ENCODE measurements around the gene TCIRG1.

TCIRG1 gene

GRCh38 chr11:68016904-68017817, 21.7 kb upstream of the TCIRG1 start:
- DNase-seq (ENCODE audit: low read depth), result no peak

DNA sequence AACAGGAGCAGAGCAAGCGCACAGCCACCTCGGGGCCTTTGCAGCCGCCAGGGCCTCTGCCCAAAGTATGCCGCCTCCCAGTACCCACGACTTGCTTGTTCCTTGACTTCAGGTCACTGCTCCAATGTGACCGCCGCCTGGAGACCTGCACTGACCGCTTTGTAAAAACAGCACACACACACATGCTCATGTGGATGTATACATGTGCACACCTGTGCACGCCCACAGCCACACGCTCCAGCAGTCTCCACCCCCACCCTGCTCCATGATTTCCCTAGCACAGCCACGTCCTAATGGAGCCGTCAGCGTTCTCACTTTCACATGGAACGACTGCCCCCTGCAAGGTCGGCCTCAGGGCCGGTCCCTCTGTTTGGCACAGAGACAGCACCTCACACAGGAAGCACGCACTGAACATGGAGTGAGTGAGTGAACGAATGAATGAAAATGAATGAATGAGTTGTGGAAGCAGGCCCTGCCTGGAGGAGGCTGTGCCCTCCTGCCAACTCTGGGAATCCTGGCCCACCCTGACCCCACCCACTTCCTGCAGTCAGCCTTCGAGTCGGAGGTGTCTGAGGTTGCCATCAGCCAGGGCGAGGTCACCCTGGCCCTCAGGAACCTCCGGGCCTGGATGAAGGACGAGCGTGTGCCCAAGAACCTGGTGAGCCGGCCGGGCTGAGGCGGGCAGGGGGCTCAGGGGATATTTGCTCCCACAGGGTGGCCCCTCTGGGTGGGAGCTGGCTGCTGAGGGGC, 20.7 kb upstream of the TCIRG1 start:
- DNase-seq (ENCODE audit: low read depth), result no peak

DNA sequence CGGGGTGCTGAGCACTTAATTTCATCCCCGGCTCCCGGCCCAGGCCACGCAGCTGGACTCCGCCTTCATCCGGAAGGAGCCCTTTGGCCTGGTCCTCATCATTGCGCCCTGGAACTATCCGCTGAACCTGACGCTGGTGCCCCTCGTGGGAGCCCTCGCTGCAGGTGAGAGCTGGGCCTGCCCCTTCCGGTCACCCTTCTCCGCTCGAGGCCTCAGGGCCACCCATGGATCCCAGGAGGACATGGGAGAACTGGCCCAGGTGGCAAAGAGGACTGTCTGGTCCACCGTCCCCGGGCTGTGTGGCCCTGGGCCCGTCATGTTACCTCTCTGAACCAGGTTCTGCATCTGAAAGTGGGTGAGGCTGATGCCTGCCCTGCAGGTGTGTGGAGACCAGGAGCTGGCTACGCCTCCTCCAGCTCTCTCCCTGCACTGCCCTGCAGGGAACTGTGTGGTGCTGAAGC, 20.1 kb upstream of the TCIRG1 start:
- no peak for DNase-seq (ENCODE audit: low read depth)

- DNase-seq (ENCODE audit: low read depth), result no peak
These were observed 19.3 kb upstream of the TCIRG1 start for GRCh38 chr11:68019486-68019885.

DNA sequence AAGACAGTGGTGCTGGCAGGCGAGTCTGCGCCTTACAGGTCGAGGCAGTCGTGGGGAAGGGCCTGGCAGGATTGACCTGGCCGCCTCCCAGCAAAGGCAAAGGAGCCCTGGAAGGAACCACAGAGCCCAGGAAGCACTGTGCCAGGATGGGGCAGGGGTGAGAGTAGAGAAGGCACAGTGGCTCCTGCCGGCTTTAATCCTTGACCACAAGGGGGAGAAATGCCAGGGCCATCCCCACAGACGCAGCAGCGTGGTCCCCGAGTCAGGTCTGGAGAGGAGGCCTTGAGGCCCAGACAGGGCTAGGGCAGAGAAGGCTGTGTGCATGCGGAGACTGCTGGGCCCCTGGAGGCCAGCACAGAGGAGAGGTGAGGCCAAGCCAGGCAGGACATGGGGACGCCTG, 18.2 kb upstream of the TCIRG1 start:
- no peak for DNase-seq (ENCODE audit: low read depth)

DNA sequence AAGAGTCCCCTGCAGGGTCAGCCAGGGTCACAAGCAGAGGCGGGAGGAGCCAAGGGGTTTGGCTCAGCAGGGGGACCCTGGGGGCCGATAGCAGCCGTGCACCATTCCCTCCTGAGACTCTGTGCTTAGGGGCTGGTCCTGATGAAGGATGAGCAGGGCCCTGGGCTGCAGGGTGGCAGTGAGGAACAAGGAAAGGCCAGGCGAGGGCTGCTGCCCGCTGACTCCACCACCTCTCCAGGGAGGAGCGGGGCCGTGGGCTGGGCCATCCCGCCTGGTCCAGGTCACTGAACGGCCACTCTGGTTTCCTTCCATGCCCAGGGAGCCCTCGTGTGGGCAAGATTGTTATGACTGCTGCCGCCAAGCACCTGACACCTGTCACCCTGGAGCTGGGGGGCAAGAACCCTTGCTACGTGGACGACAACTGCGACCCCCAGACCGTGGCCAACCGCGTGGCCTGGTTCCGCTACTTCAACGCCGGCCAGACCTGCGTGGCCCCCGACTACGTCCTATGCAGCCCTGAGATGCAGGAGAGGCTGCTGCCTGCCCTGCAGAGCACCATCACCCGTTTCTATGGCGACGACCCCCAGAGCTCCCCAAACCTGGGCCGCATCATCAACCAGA, 17.5 kb upstream of the TCIRG1 start:
- DNase-seq (ENCODE audit: low read depth), result no peak

- DNase-seq (ENCODE audit: low read depth), result no peak
These were observed 16.3 kb upstream of the TCIRG1 start for GRCh38 chr11:68022531-68022930.

- no peak for DNase-seq (ENCODE audit: low read depth)
These were observed 14.3 kb upstream of the TCIRG1 start for GRCh38 chr11:68024508-68024907.

GRCh38 chr11:68025047-68025446, 13.8 kb upstream of the TCIRG1 start:
- DNase-seq (ENCODE audit: low read depth), result no peak

- DNase-seq (ENCODE audit: low read depth), result no peak
These were observed 12.3 kb upstream of the TCIRG1 start for GRCh38 chr11:68026391-68027105.

- DNase-seq (ENCODE audit: low read depth), result no peak
These were observed 11.2 kb upstream of the TCIRG1 start for GRCh38 chr11:68027667-68028066.

- DNase-seq (ENCODE audit: low read depth), result no peak
These were observed 9.9 kb upstream of the TCIRG1 start for GRCh38 chr11:68028802-68029545.

DNA sequence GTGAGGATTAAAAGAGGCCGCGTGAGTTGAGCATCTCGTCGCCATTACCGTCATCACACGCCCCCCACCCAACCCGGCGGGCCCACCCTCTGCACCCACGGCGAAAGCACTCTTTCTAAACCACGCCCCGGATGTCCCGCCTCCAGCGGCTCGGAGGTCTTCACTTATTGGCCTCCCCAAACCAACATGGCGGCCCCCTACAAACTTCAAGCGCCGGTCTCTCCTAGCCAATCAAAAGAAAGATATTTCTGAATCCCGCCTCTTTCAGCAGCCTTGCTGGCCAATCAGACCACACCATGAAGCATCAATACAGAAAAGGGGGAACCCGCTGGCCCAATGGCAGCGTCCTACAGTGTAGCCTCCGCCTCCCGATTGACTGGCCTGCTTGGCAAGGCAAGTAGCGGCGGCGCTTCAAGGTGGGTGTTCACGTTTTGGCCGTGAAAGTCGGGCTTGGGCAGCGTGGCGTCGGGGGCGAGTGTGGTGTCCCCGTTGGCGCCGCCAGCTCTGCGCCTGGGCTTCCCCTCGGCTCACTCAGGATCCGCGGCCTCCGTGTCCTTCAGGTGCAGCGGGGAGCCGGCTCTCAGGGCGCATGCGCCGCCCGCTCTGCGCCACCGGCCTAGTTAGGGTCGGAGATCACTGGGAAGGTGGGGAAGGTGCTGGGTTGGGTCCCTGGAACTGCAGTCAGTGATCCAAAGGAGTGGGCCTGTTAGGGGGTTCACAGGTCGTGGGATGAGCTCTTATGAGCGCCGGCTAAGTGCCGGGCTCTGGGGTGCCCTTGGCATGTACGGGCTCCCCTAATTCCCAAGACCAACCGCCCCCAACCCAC, 8.3 kb upstream of the TCIRG1 start, which contains the start of gene NDUFS8:
Gene NDUFS8, plus strand, starts transcription at position 364 of the 826 bp plus-strand sequence. CDS start 1,471 bp downstream, outside the sequence.
- DNase-seq (ENCODE audit: low read depth), result peak; percentile 99

DNA sequence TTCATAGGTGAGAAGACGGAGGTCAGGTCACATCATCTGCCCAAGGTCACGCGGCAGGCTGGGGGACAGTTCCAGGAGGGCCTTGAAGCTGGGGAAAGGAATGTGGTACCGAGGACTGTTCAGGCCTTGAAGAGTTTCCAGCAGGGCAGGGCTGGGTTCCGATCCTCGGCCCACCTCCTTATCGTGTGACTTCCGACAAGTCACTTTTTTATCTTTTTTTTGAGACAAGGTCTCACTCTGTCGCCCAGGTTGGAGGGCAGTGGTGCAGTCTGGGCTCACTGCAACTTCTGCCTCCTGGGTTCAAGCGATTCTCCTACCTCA, 7.7 kb upstream of the TCIRG1 start:
- no peak for DNase-seq (ENCODE audit: low read depth)

DNA sequence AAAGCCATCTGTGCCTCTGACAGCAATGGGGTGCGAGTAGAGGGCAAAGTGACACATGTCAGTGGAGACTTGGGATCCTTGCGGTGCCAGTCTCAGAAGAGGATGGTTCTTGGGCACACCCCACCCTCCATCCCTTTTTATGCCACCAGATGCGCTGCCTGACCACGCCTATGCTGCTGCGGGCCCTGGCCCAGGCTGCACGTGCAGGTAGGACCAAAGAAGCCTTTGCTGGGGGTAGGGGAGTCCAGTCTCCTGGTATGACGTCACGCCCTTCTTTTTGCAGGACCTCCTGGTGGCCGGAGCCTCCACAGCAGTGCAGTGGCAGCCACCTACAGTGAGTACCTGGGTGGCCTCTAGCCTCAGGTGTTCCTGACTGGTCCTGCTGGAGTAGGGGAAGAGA, 6.8 kb upstream of the TCIRG1 start:
- no peak for DNase-seq (ENCODE audit: low read depth)

DNA sequence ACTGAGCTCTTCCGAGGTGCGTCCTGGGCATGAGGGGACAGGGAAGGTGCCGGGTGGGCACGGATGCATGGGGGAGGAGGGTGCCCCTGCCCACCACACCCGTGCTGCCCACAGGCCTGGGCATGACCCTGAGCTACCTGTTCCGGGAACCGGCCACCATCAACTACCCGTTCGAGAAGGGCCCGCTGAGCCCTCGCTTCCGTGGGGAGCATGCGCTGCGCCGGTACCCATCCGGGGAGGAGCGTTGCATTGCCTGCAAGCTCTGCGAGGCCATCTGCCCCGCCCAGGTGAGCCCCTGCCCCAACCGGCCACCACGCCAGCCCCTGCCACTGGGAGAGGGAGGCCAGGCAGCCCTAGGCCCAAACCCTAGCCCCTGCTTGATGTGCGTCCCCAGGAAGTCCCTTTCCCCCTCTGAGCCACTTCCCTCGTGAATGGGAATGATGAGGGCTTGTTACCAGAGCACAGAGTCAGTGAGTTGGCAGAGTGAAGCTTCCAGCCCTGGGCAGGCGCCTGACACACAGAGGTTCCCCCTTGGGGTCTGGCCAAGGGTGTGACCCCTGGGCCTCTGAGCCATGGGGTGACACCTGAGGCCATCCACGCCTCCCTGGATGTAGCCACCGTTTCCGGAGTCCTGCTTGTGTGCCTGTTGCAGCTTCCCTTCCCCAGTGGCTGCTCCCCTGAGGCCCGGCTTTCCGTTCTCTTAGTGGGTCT, 5.7 kb upstream of the TCIRG1 start:
- DNase-seq (ENCODE audit: low read depth), result no peak

DNA sequence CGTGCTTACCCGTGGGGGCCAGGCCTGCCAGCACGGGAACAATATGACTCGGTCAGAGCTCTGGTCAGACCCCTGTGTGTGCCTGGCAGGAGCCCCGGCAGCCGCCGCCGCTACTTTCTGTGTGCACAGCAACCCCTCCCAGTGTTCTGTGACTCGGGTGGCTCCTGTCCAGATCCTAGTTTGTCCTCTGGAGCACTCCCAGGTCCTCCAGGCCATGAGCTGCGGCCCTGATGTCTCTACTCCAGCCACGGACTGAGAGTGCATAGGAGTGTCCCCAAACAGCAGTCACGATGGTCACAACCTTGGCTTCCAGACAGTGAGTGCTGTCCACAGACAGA, 5.1 kb upstream of the TCIRG1 start:
- no peak for DNase-seq (ENCODE audit: low read depth)

- no peak for DNase-seq (ENCODE audit: low read depth)
These were observed 3.5 kb upstream of the TCIRG1 start for GRCh38 chr11:68035266-68035876.

- DNase-seq (ENCODE audit: low read depth), result no peak
These were observed 2.6 kb upstream of the TCIRG1 start for GRCh38 chr11:68036141-68036716.
